Tongue (tissue), 2 donors: ENCODE measurements around the gene C17orf113. TPM values are rescaled to one million over a fixed set of nuclear protein-coding genes. Genes with fewer than 3 reads are reported as not detected.
"Not testable (repeated sequence)": the region's sequence is repeated elsewhere in the genome, so short reads cannot be mapped to it uniquely, and the experiment has no call there.

Experiments used
- DNase-seq: peaks from one replicate; pipeline ENCODE4 v3.0.0-alpha.2; 2015
- total RNA-seq: library from RNA; depleted of rRNA; stranded (reverse); fragments of >200 nt; gene quantifications from one replicate; pipeline ENCODE4 v1.2.3, GENCODE V29; 2014

Gene C17orf113
- total RNA-seq, 1 donor from 2014 or later, result 2.3 TPM

DNA sequence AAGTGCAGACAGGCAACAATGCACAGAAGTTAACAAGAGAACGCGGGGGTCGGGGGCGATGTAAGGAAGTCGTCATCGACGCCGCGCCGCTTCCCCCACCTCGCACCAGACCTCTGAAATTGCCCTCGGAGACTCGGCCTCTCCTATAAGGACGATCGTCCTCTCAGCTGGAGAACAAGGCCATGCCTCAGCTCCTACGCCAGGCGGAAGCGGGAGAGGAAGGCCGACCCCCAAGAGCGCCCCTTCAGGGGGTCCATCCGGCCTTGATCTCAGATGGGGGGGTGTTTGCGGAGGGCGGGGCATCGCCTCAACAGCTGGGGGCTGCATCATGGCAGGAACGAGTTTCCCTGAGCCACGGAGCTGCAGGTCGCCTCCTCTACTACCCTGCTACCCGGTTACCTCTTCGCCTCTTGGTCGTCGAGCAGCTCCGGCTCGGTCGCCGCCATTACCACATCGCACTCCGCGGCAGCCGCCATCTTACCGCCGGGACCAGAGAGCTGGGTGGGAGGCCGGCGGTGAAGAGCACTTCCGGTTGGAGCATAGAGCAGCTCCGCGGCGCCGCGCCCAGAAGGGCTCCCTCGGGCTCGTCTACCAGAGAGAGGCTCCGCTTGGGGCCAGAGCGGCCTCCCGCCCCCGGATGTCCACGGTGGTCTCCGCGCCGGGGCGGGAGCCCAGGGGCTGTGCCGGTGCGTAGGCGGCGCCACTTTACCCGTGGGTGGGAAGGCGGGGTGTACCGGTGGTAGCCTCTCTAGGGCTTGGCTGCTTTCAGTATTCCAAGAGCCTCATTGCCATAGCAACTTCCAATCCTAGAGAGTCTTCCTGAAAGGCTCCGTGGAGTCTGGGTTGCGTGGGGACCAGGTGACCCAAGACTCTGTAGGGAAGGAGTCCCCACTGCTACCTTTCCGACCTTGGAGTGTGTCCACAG lies 33.2 kb downstream of the C17orf113 start, which contains the start of gene DNAJC7:
TSS of gene DNAJC7 (minus strand) at position 499 of the 925 bp plus-strand sequence. CDS start at position 476, 23 bp downstream.
- peak; percentile 97 for DNase-seq

DNA sequence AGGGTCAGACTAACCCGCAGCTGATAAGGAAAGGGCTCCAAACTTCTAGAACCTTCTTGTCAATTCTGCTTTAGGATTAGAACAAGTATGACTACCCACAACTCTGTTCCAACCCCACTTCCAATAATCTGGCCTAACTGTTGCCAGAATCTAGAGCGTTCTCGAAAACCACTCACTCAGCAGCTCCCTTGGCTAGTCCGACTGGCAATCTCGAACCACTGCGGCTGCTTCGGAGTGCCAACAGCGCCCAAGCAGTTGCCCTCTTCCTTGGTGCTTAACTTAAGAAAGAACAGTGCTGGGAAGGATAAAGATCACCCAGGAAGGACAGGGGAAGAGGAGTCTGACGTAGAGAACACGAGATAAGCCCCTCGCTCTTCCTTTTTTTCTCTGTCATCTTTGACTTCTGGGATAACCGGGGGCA lies 34.0 kb downstream of the C17orf113 start:
- no peak for DNase-seq

DNA sequence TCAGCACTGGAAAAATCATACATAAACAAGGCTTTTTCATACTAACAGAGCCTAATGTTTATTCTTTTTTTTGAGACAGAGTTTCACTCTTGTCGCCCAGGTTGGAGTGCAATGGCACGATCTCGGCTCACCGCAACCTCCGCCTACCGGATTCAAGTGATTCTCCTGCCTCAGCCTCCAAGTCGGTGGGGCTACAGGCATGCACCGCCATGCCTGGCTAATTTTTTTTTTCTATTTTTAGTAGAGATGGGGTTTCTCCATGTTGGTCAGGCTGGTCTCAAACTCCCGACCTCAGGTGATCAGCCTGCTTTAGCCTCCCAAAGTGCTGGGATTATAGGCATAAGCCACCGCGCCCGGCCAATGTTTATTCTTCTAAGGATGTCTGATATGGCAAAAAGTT lies 36.7 kb downstream of the C17orf113 start:
- not testable (repeated sequence) for DNase-seq

DNA sequence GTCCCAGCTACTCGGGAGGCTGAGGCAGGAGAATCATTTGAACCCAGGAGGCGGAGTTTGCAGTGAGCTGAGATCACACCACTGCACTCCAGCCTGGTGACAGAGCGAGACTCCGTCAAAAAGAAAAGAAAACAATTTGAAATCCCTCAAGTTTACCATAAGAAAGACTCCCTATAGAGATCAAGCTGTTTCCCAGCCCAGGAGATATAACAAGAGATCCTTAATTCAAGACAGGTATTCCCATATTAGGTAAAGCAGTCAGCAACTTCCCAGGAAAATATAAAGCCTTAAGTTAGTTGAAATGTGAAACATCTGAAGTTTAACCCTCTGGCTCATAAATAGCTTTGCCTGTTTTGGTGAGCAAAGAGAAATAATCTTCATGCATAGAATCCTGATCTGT lies 38.0 kb downstream of the C17orf113 start:
- DNase-seq, result not testable (repeated sequence)

DNA sequence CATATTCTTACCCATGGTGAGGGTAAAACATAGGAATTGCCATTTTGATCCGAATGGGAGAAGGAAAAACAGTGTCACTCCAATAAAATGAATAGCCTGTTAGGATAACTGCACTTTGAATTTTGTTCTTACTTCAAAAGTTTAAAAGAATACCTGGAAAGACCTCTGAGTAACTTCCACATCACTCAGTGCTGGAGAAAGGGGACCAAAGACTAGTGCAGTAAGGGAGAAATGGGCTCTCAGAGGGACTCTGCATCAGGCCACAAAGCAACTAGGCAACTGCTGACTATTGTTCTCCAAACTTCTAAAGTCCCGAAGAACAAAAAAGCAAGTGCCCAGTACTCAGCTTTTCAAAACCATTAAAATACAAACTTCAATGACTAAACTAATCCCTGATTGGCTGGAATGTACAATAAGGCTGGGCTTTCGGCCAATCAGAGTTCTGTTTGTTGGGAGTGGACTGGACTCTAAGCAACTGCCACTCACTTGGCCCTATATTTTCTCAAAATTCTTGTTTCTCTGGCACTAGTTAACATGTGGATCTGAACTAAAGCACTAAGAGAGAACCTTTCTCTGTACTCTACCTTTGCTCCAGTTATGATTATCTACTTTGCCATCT lies 39.4 kb downstream of the C17orf113 start:
- no peak for DNase-seq

DNA sequence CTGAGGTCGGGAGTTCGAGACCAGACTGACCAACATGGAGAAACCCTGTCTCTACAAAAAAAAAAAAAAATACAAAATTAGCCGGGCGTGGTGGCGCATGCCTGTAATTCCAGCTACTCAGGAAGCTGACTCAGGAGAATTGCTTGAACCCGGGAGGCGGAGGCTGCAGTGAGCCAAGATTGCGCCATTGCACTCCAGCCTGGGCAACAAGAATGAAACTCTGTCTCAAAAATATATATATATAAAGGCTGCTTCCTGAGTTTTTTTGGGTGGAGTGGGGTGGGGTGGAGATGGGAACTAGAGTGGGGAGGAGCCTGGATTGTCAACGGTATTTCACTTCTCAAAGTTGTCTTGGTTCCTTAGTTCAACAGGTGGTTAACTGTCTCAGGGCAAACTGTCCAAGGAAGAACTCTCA lies 40.1 kb downstream of the C17orf113 start:
- DNase-seq, result not testable (repeated sequence)

DNA sequence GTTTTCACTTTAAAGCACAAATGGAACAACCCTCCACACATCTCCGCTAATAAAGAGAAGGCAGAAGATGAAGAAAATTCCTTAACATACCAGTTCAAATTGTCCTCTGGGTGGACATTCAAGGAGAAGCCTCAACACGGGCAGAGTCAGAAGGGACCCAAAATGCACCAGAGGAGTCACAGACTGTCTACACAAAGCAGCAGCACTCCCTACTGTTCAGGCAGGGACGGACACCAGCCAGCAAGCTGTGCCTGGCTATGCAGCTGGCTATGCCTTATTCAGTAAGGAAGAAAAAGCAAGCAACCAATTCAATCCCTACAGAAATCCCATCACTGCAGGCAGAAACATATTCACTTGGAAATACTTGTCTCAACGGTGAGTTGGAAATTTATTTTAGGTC lies 41.2 kb downstream of the C17orf113 start:
- no peak for DNase-seq

DNA sequence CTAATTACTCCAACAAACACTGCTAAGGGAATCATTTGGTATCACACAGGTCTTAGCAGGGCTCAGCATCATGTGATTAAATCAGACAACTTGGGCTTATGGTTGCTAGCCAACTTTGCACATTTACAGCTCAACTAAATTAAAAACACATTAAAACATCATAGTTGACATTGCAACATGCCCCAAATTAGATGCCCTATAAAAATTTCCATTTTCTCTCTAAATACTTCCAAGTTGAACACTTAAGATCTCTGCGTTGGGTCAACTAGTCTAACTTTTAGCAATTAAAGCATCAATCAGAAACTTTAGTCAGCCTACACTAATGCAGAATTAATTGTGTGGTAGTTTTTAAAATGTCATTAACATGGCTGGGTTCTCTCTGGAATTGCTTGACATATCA lies 45.2 kb downstream of the C17orf113 start:
- no peak for DNase-seq

DNA sequence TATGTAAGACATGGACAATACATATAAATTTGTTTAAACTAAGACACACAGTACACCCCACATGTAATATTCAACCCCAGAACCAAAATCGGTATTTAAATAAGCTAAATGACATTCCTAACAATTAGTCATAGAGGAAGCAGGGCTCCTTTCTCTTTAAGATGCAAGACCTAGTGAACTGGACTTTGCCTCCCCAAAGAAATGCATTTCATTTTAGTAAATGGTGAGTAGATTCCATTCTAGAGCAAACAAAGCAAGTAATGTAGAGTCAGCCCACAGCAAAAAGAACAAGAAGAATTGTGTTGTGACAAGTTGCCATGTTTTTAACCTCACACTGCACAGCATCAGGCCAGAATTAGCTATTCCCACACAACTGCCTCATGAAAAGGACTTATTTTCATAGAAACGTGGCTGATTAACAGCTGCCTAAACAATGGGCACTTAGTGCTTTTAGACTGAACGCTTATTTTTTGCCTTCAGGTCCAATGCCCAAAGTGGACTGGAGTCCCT lies 47.6 kb downstream of the C17orf113 start:
- DNase-seq, result no peak

DNA sequence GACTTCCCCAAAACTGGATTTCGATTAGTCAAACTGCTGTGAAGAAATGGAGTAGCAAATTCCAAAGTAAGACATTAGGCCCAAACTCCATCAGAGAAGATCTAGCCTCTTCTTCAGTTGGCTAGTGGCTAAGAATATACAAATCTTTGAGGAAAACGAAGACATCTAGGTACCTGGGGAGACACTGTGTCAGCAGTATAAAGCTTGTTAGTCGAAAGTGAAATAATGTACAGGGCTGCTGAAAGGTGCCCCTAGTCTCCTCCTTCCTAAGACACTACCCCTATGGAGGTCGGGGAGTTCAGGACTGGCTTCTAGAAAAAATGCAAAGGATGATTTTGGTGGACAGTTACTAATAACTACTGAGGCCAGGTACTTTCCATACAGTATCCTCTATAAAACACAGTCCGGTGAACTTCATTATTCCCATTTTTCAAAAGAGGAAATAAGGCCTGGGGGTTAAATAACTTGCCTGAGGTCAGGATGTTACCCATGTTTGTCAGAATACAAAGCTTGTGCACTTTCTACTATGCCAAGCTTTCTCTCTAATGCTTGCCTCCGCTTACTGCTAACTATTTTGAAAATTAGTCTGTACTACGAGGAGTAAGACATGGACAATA lies 48.1 kb downstream of the C17orf113 start:
- DNase-seq, result no peak

DNA sequence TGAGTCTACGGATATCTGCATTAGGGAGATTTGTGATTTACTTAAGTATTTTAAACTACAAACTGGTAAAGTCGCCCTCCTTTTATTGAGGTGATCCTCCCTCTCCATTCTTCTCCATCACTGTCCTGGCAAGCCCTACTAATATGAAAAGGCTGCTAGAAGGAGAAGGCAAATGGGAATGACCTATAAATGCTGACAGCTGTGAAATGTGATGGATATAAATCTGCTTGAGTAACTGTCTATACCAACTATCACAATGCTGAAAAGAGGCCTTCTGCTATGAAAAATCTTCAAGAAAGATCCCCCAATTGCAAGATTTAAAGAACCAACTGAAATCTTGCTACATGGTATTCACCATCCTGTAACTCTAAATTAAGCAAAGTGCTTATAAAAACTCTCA lies 48.7 kb downstream of the C17orf113 start:
- no peak for DNase-seq

DNA sequence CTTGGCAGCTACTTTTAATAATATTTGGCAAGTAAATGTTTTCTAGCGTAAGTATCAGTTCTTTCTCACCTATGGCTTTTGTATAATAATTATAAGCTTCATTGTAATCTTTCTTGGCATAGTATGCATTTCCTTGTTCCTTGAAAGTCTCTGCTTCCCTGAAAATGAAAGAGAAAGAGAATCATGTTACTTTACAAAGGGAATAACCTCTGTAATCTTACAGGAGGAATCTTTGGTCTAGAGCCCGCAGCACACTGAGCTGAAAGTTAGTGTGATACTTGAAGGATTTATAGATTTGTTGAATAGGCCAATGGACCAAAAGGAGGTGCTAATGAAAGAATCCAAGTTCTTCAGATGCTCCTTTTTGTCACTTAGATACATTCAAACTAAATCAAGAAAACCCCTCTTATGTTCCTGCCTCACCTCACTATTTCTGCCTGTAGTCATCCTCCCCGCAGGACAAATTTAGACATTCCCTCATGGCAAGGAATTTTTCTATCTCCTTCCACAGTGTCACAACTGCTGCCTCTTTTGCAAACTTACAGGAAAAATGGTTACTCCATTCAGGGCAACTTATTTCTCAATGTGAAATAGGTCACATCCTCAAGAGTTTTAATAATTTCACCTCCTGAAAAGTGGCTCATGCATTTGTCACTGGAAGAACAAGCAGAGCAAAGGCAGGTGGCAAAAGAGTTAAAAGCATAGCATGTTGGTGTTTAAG lies 49.8 kb downstream of the C17orf113 start:
- no peak for DNase-seq

DNA sequence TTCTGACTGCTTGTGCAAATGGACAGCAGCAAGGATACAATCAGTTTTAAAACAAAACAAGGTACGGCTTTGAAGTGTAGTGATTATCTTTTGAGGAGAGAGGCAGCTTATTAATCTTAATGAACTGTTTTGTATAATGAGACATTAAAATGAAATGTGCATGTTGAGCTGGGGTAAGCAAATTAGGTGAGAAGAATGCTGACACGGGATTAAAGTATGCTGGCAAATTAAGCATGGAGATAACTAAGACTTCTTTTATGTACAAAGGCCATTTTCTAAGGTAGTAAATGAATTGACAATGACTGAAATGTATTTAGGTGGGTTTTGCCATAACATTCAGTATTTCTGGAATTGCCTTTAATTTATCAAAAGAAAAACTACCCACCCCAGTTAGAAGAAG lies 51.9 kb downstream of the C17orf113 start:
- no peak for DNase-seq

DNA sequence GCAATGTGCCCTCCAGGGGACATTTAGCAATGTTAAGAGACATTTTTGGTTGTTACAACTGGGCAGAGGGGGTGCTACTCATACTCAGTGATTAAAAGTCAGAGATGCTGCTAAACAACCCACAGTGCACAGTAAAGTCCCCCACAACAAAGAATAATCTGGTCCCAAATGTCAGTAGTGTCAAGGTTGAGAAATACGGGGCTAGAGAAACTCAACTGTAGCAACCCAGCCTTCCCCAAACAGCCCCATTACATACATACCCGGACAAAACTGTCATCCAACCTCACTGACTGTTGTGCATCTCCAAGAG lies 53.6 kb downstream of the C17orf113 start:
- DNase-seq, result no peak

DNA sequence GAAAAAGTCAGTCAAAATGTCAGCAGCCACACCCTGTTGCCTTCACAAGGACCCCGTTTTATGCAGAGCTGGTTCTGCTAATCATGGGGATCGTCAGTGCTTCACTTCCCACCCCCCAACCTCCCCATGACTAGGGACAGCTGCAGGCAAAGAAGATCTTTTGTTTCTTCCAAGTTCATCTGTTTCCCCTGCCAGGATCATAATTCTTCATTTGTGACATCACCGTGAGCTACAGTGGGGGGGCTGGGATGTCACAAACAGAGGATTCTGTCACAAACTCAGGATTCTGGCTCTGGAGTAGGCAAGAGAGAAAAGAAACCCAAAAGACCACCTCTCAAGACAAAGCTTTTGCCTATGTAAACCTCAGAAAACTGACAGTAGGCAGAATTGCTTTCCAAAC lies 57.8 kb downstream of the C17orf113 start:
- peak; percentile 76 for DNase-seq

DNA sequence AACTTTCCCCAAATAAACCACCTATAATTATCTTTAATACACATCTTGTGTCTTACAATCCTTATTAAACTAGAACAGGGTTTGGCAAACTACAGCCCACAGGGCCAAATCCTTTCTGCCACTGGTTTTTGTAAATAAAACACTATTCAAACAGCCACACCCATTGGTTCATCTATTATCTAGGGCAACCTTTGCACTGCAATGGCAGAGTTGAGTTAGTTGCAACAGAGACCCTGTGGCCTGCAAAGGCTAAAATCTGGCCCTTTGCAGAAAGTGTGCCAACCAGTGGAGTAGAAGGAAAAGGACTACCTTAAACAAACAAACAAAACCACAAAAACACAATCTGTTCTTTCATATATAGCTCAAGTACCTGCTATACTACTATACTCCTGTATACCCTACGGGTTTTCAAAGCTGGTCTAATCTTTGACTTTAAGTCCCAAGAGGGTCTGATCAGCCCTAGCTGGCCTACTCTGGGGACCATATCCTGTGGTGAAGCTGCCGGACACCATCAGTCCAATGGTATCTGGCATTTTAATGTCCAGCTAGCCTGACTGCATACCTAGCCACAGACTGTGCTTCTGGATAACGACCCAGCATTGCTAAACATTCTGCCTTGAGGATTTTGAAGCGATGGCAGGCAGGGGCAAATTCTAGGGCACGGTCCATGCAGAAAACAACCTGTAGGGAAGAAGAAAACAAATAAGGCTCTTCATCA lies 60.5 kb downstream of the C17orf113 start:
- DNase-seq, result no peak

DNA sequence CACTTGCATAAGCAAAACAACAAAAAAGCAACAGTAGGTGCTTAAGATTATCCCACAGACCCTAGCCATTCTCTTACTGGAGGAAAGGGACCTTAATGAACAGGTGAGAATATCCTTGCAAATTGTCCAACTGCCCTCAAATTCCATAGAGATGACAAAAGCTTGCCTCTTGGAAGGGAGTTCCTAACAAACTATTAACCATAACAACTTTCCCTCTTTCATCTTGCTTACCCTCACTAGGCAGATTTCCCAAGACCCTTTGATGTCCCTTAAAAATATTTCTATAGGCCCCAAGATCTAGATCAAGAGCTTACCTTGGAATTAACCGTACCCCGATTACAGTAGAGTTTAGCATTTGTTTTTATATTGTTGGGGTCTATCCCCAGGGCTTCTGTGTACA lies 62.0 kb downstream of the C17orf113 start:
- DNase-seq, result no peak
